CD4-positive, alpha-beta T cell (primary cell): Measurements from ENCODE around the gene MRAS. TPM values are rescaled to one million over a fixed set of nuclear protein-coding genes. Genes with fewer than 3 reads are reported as not detected.

ENCODE experiments used
- ATAC-seq: fragments of 200-7000 bp; cut with Tn5 transposase; one replicate; pipeline ENCODE4 v1.10.0; 2022; ENCODE audit warnings: mild to moderate bottlenecking; ENCODE audit not compliant: poor library complexity
- CTCF ChIA-PET: fragments of 350-600 bp; sonication (Branson Sonifier 250); formaldehyde crosslinking; loops from one replicate; lab custom pipeline; 2021; ENCODE audit warnings: antibody characterized with exemption, inconsistent platforms; lab: Charles Lee
- POLR2A ChIA-PET: fragments of 350-600 bp; sonication (Branson Sonifier 250); formaldehyde crosslinking; loops from one replicate; lab custom pipeline; 2021; ENCODE audit warnings: antibody characterized with exemption, inconsistent platforms; lab: Charles Lee
- DNase-seq, 14 experiments: peaks; one replicate each; pipeline ENCODE4 v3.0.0-alpha.2; 2013 to 2020; ENCODE audit warnings: mixed read lengths in 2 of 14
- H3K27ac ChIP-seq, 2 donors: one replicate each; pipeline versions ENCODE4 v1.5.1 to v1.7.0; 2013; ENCODE audit warnings: low read length in 2 of 2, low read depth in 1 of 2, mild to moderate bottlenecking in 1 of 2
- H3K27me3 ChIP-seq, 2 experiments: 1 replicate in 1 of 2; 2 replicates in 1 of 2; pipeline versions ENCODE4 v1.6.1 to v1.7.0; 2013; ENCODE audit warnings: low read length in 2 of 2, control low read depth in 1 of 2, mild to moderate bottlenecking in 1 of 2, moderate library complexity in 1 of 2; ENCODE audit not compliant: insufficient read depth in 2 of 2, control insufficient read depth in 1 of 2
- H3K36me3 ChIP-seq: one replicate; pipeline ENCODE4 v1.6.1; 2013; ENCODE audit warnings: low read length, control low read depth; ENCODE audit not compliant: insufficient read depth
- H3K4me1 ChIP-seq: one replicate; pipeline ENCODE4 v1.6.1; 2013; ENCODE audit warnings: low read length, control low read depth; ENCODE audit not compliant: insufficient read depth
- H3K4me3 ChIP-seq: one replicate; pipeline ENCODE4 v1.5.1; 2013; ENCODE audit warnings: mild to moderate bottlenecking, low read length, moderate library complexity
- H3K9me3 ChIP-seq, 2 experiments: 1 replicate in 1 of 2; 2 replicates in 1 of 2; pipeline versions ENCODE4 v1.6.1 to v1.7.0; 2013; ENCODE audit warnings: low read length in 2 of 2, mild to moderate bottlenecking in 2 of 2, control low read depth in 1 of 2, moderate library complexity in 1 of 2; ENCODE audit not compliant: control insufficient read depth in 1 of 2, insufficient read depth in 1 of 2
- H3K27ac Mint-ChIP-seq: one replicate; pipeline ENCODE4 v1.8.0; 2020; ENCODE audit warnings: mixed read lengths
- H3K27me3 Mint-ChIP-seq: one replicate; pipeline ENCODE4 v1.8.0; 2021; ENCODE audit warnings: mixed read lengths
- H3K36me3 Mint-ChIP-seq: one replicate; pipeline ENCODE4 v1.8.0; 2021; ENCODE audit warnings: low read depth, mixed read lengths
- H3K4me1 Mint-ChIP-seq: one replicate; pipeline ENCODE4 v1.8.0; 2021; ENCODE audit warnings: low read depth, mixed read lengths
- H3K4me3 Mint-ChIP-seq: one replicate; pipeline ENCODE4 v1.8.0; 2020; ENCODE audit warnings: mild to moderate bottlenecking, mixed read lengths
- H3K9me3 Mint-ChIP-seq: one replicate; pipeline ENCODE4 v1.8.0; 2020; ENCODE audit warnings: mixed read lengths
- CTCF ChIP-seq: fragments of 200-600 bp; IDR thresholded peaks from one replicate; pipeline ENCODE4 v1.8.0; 2022; ENCODE audit warnings: antibody characterized with exemption, mild to moderate bottlenecking
- intact Hi-C, 2 experiments: fragments of 100-400 bp; cut with DNase I in 1 of 2; cut with micrococcal nuclease in 1 of 2; formaldehyde crosslinking; loops; one replicate each; pipeline versions ENCODE4 v1.15.1 to v1.9.0; 2023 to 2025; cut with DNase I, micrococcal nuclease
- total RNA-seq, 174 experiments: library from RNA in 2 of 174; stranded (reverse) in 2 of 174; gene quantifications; one replicate each; pipeline ENCODE4 v1.2.3 and lab custom pipeline; 2021 to 2026

Gene MRAS
- total RNA-seq, 2 experiments from 2014 or later: 0.45 to 0.47 TPM

- Histone ChIP-seq H3K27me3 (peaks cover 3 to 12% of the 10 kb centered on the region in 2 experiments), H3K4me3 (no peak overlapping the region), H3K9me3 (no peaks in the 10 kb centered on the region), H3K36me3 (no peaks in the 10 kb centered on the region), H3K4me1 (no peaks in the 10 kb centered on the region), H3K27ac (no peak overlapping the region)
- Mint-ChIP-seq H3K4me1 (peaks cover under 1% of the 10 kb centered on the region), H3K27ac (no peak overlapping the region), H3K9me3 (no peaks in the 10 kb centered on the region), H3K4me3 (no peak overlapping the region), H3K27me3 (peaks cover 35% of the 10 kb centered on the region), H3K36me3 (no peaks in the 10 kb centered on the region)
- ChIA-PET POLR2A (interaction anchor here (0.6 kb wide), 1 partner anchor 55 kb away, joined by 3 read pairs; no protein-coding TSS in a partner anchor), CTCF (no interaction called here)
- intact Hi-C loops: no loop called here
- no peak for TF ChIP-seq CTCF
- DNase-seq (no peak), ATAC-seq (no peak)
Observed at GRCh38 chr3:138441256-138441655, 92.9 kb downstream of the MRAS start.

- H3K27ac ChIP-seq: no peak overlapping the region
- no peaks in the 10 kb centered on the region for H3K4me1 Mint-ChIP-seq
- no peak for ATAC-seq
- H3K36me3 ChIP-seq: no peaks in the 10 kb centered on the region
- no peaks in the 10 kb centered on the region for H3K9me3 ChIP-seq
- no peaks in the 10 kb centered on the region for H3K36me3 Mint-ChIP-seq
- no peaks in the 10 kb centered on the region for H3K9me3 Mint-ChIP-seq
- H3K4me1 ChIP-seq: no peaks in the 10 kb centered on the region
- DNase-seq: no peak
- H3K27ac Mint-ChIP-seq: no peak overlapping the region
- peaks cover 30% of the 10 kb centered on the region for H3K27me3 Mint-ChIP-seq
- no peak overlapping the region for H3K4me3 ChIP-seq
- peaks cover 3 to 7% of the 10 kb centered on the region in 2 experiments for H3K27me3 ChIP-seq
- CTCF ChIA-PET: no interaction called here
- no peak for TF ChIP-seq CTCF
- POLR2A ChIA-PET: no interaction called here
- H3K4me3 Mint-ChIP-seq: no peak overlapping the region
- intact Hi-C loops: no loop called here
Observed at GRCh38 chr3:138441742-138442141, 93.4 kb downstream of the MRAS start.

GRCh38 chr3:138442433-138442832 is 94.1 kb downstream of the MRAS start:
- CTCF ChIA-PET: no interaction called here
- Mint-ChIP-seq H3K4me3 (no peak overlapping the region), H3K4me1 (no peaks in the 10 kb centered on the region)

More at GRCh38 chr3:138442433-138442832, 94.1 kb downstream of the MRAS start:
- Histone ChIP-seq H3K9me3 (no peaks in the 10 kb centered on the region), H3K27ac (no peak overlapping the region), H3K36me3 (no peaks in the 10 kb centered on the region), H3K4me1 (no peaks in the 10 kb centered on the region), H3K27me3 (peaks cover 0 to 3% of the 10 kb centered on the region in 2 experiments), H3K4me3 (no peak overlapping the region)
- DNase-seq (no peak), ATAC-seq (no peak)
- intact Hi-C loops: no loop called here
- POLR2A ChIA-PET: no interaction called here
- H3K27me3 Mint-ChIP-seq: peaks cover 23% of the 10 kb centered on the region
- H3K9me3 Mint-ChIP-seq: no peaks in the 10 kb centered on the region
- no peak for TF ChIP-seq CTCF
- H3K27ac Mint-ChIP-seq: no peak overlapping the region
- no peaks in the 10 kb centered on the region for H3K36me3 Mint-ChIP-seq
